Measurements from ENCODE around the gene ARL4C.
A peak's percentile ranks its signal among the peaks of the same experiment; 100 is the strongest.

Gene ARL4C, protein sequence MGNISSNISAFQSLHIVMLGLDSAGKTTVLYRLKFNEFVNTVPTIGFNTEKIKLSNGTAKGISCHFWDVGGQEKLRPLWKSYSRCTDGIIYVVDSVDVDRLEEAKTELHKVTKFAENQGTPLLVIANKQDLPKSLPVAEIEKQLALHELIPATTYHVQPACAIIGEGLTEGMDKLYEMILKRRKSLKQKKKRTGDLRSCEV

DNA sequence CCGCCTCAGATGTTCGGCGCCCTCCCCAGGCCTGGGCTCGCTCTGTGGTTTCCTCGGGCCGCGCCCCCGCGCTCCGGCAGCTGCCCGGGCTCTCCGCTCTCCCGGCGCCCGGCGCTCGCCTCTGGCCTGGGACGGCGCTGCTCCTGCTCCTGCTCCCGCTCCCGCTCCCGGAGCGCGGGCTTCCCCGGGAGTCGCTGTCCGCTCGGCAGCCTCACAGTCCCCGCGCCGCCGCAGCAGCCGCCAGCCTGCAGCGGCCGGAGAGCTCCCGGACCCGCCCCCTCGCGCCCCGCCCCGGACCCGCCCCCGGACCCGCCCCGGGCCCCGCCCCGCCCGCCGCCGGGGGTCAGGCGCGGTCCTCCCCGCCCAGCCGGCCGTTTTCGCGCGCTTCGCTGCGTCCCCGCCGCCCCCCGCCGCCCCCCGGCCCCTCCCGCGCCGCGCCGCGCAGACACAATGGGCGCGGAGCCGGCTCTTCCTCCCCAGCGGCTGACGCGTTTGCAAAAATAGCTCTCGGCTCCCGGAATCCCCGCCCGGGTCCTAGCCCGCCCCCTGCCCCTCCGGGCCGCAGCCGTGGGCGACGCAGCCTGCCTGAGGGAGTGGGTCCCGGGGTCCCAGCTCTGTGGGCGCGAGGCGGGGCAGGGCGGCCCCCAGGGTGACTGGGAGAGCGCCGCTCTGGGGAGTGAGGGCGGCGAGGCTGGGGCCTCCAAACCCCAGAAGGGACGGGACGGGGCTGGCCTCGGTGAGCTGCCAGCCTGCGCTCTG, at the start of gene ARL4C:
ARL4C (minus strand) TSS at position 247 of the 759 bp plus-strand sequence. CDS start 495 bp downstream, outside the sequence.
- DNase-seq (ENCODE audit: extremely low read depth in 1 of 2, low read depth in 1 of 2) = peak in 1 of 2 donors; percentile 52

DNA sequence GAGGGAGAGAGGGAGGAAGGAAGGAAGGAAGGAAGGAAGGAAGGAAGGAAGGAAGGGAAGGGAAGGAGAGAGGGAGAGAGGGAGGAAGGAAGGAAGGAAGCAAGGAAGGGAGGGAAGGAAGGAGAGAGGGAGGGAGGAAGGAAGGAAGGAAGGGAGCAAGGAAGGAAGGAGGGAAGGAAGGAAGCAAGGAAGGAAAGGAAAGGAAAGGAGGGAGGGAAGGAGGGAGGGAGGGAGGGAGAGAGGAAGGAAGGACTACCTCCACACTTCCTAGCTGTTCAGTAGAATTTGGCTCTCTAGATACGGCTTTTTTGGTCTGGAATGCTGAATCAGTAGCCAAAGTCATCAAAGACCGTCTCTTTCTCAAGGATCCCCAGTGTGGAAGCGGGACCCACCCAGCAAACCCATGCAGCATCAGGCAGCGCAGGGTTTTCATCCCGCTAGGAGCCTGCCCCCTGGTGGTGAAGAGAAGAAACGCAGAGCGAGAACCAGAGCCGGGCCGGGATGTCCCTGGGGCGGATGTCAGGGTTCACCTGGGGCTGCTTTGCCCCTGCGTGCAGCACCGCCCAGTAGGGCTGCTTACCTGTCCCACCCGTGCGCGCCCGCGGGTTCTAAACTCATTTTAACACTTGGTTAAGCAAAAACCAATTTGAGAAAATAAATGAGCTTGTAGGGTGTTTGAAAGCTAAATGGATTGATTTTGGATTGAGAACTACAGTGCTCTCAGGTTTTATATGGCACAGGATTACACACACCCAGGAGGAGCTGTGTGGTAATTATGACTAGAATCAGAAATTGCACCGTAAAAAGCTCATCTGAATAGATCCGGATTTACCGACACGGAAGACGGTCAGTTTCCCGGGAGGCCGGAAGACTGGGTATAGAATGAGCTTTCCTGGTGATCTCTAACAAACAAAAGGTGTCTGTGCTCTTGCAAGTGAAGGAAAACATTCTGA, 48.1 kb upstream of the ARL4C start:
- peak; percentile 28 to 62 for DNase-seq (ENCODE audit: extremely low read depth in 1 of 2, low read depth in 1 of 2)

DNA sequence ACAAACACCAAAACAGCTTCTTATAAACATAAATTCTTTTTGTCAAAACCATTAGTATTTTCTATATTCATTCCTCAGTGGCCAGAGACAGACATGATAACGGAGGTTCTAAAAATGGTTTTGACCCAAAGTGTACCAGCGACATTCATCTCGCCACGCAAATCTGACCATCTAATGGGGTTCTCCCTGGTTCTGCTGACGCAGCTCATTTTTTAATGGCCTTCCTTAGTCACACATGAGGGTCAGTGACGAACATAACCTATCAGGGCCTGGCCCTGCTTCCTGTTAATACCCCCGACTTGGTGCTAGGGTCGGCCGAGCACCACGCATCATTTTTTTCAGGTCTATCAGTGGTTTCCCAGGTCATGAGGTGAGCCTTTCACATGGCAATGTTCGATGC, 45.9 kb upstream of the ARL4C start:
- no peak for DNase-seq (ENCODE audit: extremely low read depth in 1 of 2, low read depth in 1 of 2)

DNA sequence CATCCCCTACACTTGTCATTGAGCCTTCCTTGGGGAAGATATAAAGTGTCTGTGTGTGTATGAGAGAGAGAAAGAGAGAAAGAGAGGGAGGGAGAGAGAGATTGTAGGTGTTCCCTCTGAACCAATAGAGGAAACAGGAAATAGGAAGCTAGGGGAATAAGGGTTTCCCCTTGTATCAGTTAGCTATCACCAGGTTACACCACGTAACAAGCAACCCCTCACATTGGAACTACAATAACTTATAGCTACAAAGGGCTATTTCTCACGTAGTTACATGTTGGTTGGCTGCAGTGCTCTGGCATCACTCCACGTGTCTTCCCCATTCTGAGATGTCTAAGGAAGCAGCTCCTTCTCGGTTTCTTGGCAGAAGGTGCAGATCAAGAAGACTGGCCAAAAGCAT, 41.0 kb upstream of the ARL4C start:
- no peak for DNase-seq (ENCODE audit: extremely low read depth in 1 of 2, low read depth in 1 of 2)

- no peak for DNase-seq (ENCODE audit: extremely low read depth in 1 of 2, low read depth in 1 of 2)
These were observed 39.5 kb upstream of the ARL4C start for GRCh38 chr2:234536178-234536965.

GRCh38 chr2:234535464-234535863, 38.6 kb upstream of the ARL4C start:
- no peak for DNase-seq (ENCODE audit: extremely low read depth in 1 of 2, low read depth in 1 of 2)

DNA sequence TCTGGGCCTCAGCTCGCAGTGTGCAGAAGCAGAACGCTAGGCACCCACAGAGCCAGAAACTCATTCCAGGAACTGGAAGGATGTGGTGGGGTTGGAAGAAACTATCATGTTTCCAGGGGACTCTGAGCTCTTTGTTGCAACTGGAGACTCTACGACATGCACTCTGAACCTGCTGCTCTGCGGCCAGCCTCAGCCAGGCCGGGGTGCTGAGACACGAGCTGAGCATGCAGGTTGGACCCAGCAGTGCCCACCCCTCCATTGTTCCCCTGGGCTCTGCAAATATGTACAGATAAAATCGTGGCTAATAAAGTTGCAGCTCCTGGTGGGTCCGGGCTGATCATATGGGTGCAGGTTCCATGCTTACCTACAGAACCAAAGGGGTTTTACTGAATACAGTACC, 37.6 kb upstream of the ARL4C start:
- DNase-seq (ENCODE audit: extremely low read depth in 1 of 2, low read depth in 1 of 2) = no peak

DNA sequence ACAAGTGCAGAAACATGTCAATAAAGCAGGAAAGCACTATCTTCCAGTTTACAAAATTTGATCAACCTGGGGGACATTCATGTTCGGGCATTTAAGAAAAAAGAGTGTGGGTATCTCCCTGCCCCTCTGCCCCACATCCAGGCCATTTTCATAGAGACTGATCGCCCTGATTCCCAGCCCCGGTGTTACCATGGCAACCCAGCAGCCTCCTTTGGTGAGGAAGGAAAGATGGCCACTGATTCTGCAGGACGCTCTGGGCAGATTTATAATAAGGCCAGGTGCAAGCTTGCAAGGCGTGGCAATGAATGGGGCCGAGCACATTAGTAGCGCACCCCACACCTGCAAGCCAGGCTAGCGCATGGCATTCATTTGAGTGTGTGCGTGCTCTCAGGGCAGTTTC, 36.7 kb upstream of the ARL4C start:
- no peak for DNase-seq (ENCODE audit: extremely low read depth in 1 of 2, low read depth in 1 of 2)

- no peak for DNase-seq (ENCODE audit: extremely low read depth in 1 of 2, low read depth in 1 of 2)
These were observed 31.7 kb upstream of the ARL4C start for GRCh38 chr2:234528410-234529148.

GRCh38 chr2:234526711-234527110, 29.8 kb upstream of the ARL4C start:
- DNase-seq (ENCODE audit: extremely low read depth in 1 of 2, low read depth in 1 of 2) = no peak

GRCh38 chr2:234521536-234521935, 24.7 kb upstream of the ARL4C start:
- DNase-seq (ENCODE audit: extremely low read depth in 1 of 2, low read depth in 1 of 2) = no peak

DNA sequence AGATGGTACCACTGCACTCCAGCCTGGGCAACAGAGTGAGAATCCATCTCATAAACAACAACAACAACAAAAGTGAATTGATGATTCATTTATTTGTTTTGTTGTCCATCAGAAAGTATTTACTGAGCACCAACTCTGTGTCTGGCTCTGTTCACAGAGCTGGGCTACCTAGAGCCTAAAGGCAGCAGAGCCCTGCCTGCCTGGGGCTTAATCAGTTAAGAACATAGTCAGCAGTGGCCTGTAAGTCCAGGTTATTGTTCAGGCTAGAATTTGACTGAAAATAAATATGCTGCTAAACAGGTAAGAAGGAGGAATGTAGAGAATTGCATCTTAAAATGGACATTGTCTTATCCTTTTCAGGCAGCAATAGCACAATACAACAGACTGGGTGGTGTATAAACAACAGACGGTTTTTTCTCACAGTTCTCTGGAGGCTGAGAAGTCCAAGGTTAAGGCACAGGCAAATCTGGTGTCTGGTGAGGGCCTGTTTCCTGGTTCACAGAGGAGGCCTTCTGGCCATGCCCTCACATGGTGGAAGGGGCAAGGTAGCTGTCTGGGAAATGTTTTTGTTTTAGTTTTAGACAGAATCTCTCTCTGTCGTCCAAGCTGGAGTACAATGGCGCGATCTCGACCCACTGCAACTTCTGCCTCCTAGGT, 22.2 kb upstream of the ARL4C start:
- DNase-seq (ENCODE audit: extremely low read depth in 1 of 2, low read depth in 1 of 2) = no peak

- no peak for DNase-seq (ENCODE audit: extremely low read depth in 1 of 2, low read depth in 1 of 2)
These were observed 21.1 kb upstream of the ARL4C start for GRCh38 chr2:234517971-234518370.

- DNase-seq (ENCODE audit: extremely low read depth in 1 of 2, low read depth in 1 of 2) = no peak
These were observed 18.2 kb upstream of the ARL4C start for GRCh38 chr2:234514873-234515638.

DNA sequence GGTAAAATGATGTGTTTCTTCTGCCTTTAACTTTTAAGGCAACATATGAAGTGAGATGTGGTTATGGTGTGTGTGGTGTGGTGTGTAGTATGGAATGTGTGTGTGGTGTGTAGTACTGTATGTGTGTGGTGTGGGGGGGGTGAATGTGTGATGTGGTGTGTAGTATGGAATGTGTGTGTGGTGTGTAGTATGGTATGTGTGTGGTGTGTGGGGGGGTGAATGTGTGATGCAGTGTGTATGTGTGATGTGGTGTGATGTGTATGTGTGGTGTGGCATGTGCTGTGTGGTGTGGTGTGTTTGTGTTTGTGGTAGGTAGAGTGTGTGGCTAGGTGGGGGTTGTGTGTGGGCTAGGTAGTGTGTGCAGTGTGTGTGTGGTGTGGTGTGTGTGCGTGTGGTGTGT, 17.2 kb upstream of the ARL4C start:
- no peak for DNase-seq (ENCODE audit: extremely low read depth in 1 of 2, low read depth in 1 of 2)

- DNase-seq (ENCODE audit: extremely low read depth in 1 of 2, low read depth in 1 of 2) = no peak
These were observed 16.2 kb upstream of the ARL4C start for GRCh38 chr2:234512884-234513669.

DNA sequence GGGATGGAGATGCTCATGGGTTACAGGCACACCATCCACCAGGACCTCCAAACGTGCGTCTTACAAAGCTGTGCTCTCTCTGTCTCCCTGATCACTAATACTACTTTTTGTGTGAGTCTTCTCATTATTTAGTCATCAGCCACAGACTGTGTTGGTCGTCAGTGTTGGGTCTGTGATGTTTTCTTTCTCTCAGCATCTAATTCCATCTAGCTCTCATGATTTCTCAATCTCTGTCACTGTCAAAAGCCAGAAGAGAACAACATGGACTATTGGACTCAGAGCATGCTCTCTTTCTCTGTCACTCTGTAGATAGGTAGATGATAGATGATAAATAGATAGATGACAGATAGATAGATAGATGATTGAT, 6.0 kb upstream of the ARL4C start:
- no peak for DNase-seq (ENCODE audit: extremely low read depth in 1 of 2, low read depth in 1 of 2)

DNA sequence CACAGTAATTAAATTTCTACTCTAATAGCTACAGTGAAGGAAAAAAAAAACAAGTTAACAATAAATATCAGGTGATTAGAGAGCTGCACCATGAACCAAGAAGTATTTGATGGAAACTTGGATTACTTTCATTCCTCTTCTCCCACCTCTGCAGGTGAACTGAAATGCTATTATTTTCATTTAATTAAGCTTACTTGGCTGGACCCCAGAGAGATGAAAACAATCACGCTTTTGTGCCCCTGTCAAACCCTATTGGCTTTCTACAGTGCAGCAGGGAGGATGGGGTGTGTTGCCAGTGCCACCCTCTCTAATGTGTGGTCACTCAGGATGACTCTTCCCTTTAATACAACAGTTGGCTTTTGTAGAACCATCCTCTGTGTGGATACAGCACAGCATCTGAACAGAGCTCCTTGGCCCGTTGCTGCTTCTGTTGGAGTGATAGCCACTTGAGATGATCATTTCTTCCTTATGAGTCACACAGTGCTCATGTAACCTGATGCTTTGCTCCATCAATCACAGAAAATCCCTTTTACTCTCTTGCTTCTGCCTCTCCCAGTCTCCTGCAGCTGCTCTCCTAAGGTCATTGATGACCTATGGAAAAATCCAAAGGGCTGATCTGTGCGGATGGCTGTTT, 5.5 kb upstream of the ARL4C start:
- DNase-seq (ENCODE audit: extremely low read depth in 1 of 2, low read depth in 1 of 2) = no peak

All from activated CD8-positive, alpha-beta memory T cell treated with anti-CD3 and anti-CD28 coated beads for 1 hour (primary cell).